Measurements from ENCODE around the gene DNAH17. TPM values are rescaled to one million over a fixed set of nuclear protein-coding genes. Genes with fewer than 3 reads are reported as not detected.

DNAH17 gene
- total and polyA plus RNA-seq, 2 of the 8 experiments (the other 6 are each of a cell fraction or from before 2014, with no cell fraction given) = 0.14 to 0.67 TPM

GRCh38 chr17:78591263-78591671 is 14.1 kb upstream of the DNAH17 start (continued):
- TF ChIP-seq CHD7 (IDR thresholded peaks at IDR 0.05; ENCODE audit: insufficient replicate concordance, low read length) = no peak
